IMR-90 (cell line): ENCODE measurements around the gene KCNN4. TPM values are rescaled to one million over a fixed set of nuclear protein-coding genes. Genes with fewer than 3 reads are reported as not detected.
A peak's percentile ranks its signal among the peaks of the same experiment; 100 is the strongest.

Source experiments
- ATAC-seq: fragments of 200-7000 bp; cut with Tn5 transposase; 2 replicates; pipeline ENCODE4 v1.9.1; 2020; ENCODE audit warnings: low read depth, mild to moderate bottlenecking, moderate library complexity
- BruUV-seq: library from RNA; stranded (reverse); fragments of 400-500 nt; replicated peaks from 2 replicates; lab custom pipeline; 2021; lab: Mats Ljungman, UMichigan
- CTCF ChIA-PET: fragments of 300-600 bp; formaldehyde crosslinking; extraction: SDS; loops from one replicate; lab custom pipeline; 2021; ENCODE audit warnings: antibody characterized with exemption; lab: Yijun Ruan, JAX
- POLR2A ChIA-PET: fragments of 300-600 bp; sonication (Branson Sonifier 250); formaldehyde crosslinking; loops from one replicate; lab custom pipeline; 2022; ENCODE audit warnings: antibody characterized with exemption; ENCODE audit not compliant: unreplicated experiment; lab: Charles Lee
- DNase-seq: peaks from one replicate; pipeline ENCODE4 v3.0.0; 2013
- H2AFZ ChIP-seq: replicated peaks from 2 replicates; pipeline ENCODE3; 2013; ENCODE audit warnings: low read length, mild to moderate bottlenecking; ENCODE audit not compliant: poor library complexity
- H2AK5ac ChIP-seq: 2 replicates; pipeline ENCODE4 v1.6.1; 2013; ENCODE audit warnings: low read depth, low read length, inconsistent platforms
- H2AK9ac ChIP-seq: replicated peaks from 2 replicates; pipeline ENCODE3; 2013; ENCODE audit warnings: mild to moderate bottlenecking, low read depth, low read length, moderate library complexity; ENCODE audit not compliant: poor library complexity
- H2BK120ac ChIP-seq: 2 replicates; pipeline ENCODE4 v1.6.1; 2013; ENCODE audit warnings: low read depth, low read length, inconsistent platforms
- H2BK15ac ChIP-seq: 3 replicates; pipeline ENCODE4 v1.6.1; 2013; ENCODE audit warnings: low read depth, low read length, inconsistent platforms
- H2BK20ac ChIP-seq: 2 replicates; pipeline ENCODE4 v1.6.1; 2013; ENCODE audit warnings: low read depth, mild to moderate bottlenecking, inconsistent platforms, low read length, moderate library complexity
- H2BK5ac ChIP-seq: 2 replicates; pipeline ENCODE4 v1.6.1; 2013; ENCODE audit warnings: mild to moderate bottlenecking, low read depth, low read length, inconsistent platforms; ENCODE audit not compliant: poor library complexity, severe bottlenecking
- H3K14ac ChIP-seq: replicated peaks from 2 replicates; pipeline ENCODE4 v1.6.1; 2013; ENCODE audit warnings: low read depth, low read length, inconsistent platforms
- H3K18ac ChIP-seq: 2 replicates; pipeline ENCODE4 v1.6.1; 2013; ENCODE audit warnings: low read depth, low read length, control low read depth
- H3K23ac ChIP-seq: 2 replicates; pipeline ENCODE4 v1.6.1; 2013; ENCODE audit warnings: low read depth, low read length, inconsistent platforms
- H3K27ac ChIP-seq: 2 replicates; pipeline ENCODE4 v1.5.1; 2013; ENCODE audit warnings: mild to moderate bottlenecking, control low read depth, low read length; ENCODE audit not compliant: insufficient read depth
- H3K27me3 ChIP-seq: 2 replicates; pipeline ENCODE4 v1.6.1; 2013; ENCODE audit warnings: low read length; ENCODE audit not compliant: control insufficient read depth, insufficient read depth
- H3K36me3 ChIP-seq: 2 replicates; pipeline ENCODE4 v1.6.1; 2013; ENCODE audit warnings: low read length, mixed read lengths; ENCODE audit not compliant: control insufficient read depth, insufficient read depth
- H3K4ac ChIP-seq: 2 replicates; pipeline ENCODE4 v1.6.1; 2013; ENCODE audit warnings: low read depth, low read length, inconsistent platforms
- H3K4me1 ChIP-seq: 2 replicates; pipeline ENCODE4 v1.6.1; 2013; ENCODE audit warnings: low read length, mixed read lengths; ENCODE audit not compliant: control insufficient read depth, insufficient read depth
- H3K4me2 ChIP-seq: 2 replicates; pipeline ENCODE4 v1.6.1; 2013; ENCODE audit warnings: low read depth, mild to moderate bottlenecking, control low read depth, low read length, moderate library complexity
- H3K4me3 ChIP-seq: 2 replicates; pipeline ENCODE4 v1.5.1; 2013; ENCODE audit warnings: low read depth, mild to moderate bottlenecking, control low read depth, low read length, moderate library complexity; ENCODE audit not compliant: insufficient read depth
- H3K56ac ChIP-seq: 2 replicates; pipeline ENCODE4 v1.6.1; 2013; ENCODE audit warnings: low read length, inconsistent platforms; ENCODE audit not compliant: insufficient read depth; ENCODE audit errors: extremely low read depth
- H3K79me1 ChIP-seq, 2 experiments: 2 replicates each; pipeline ENCODE4 v1.6.1; 2013; ENCODE audit warnings: low read length in 2 of 2, inconsistent platforms in 1 of 2, low read depth in 1 of 2
- H3K9ac ChIP-seq: 2 replicates; pipeline ENCODE4 v1.6.1; 2013; ENCODE audit warnings: low read depth, low read length, control low read depth
- H3K9me1 ChIP-seq: 2 replicates; pipeline ENCODE4 v1.6.1; 2013; ENCODE audit warnings: low read length, inconsistent platforms; ENCODE audit not compliant: insufficient read depth
- H3K9me3 ChIP-seq: 2 replicates; pipeline ENCODE4 v1.6.1; 2013; ENCODE audit warnings: low read length; ENCODE audit not compliant: control insufficient read depth, insufficient read depth
- H4K20me1 ChIP-seq: 2 replicates; pipeline ENCODE4 v1.6.1; 2013; ENCODE audit warnings: low read length, inconsistent platforms; ENCODE audit not compliant: insufficient read depth
- H4K5ac ChIP-seq: 2 replicates; pipeline ENCODE4 v1.6.1; 2013; ENCODE audit warnings: mild to moderate bottlenecking, low read depth, low read length, control low read depth
- H4K8ac ChIP-seq, 2 experiments: 2 replicates each; pipeline ENCODE4 v1.6.1; 2013; ENCODE audit warnings: low read depth in 2 of 2, low read length in 2 of 2, control low read depth in 1 of 2, inconsistent platforms in 1 of 2
- H4K91ac ChIP-seq: 2 replicates; pipeline ENCODE4 v1.6.1; 2013; ENCODE audit warnings: low read depth, low read length, inconsistent platforms; ENCODE audit not compliant: insufficient read depth
- BHLHE40 ChIP-seq: fragments of 150-350 bp; IDR thresholded peaks from 2 replicates; pipeline ENCODE4 v1.6.1; 2016; ENCODE audit warnings: mild to moderate bottlenecking, low read depth, low read length
- CEBPB ChIP-seq: IDR thresholded peaks from 2 replicates; pipeline ENCODE4 v1.6.1; 2012; ENCODE audit warnings: low read depth, low read length, improper control_type of control experiment
- CHD1 ChIP-seq: IDR thresholded peaks from 2 replicates; pipeline ENCODE4 v1.6.1; 2012; ENCODE audit warnings: low read depth, low read length, improper control_type of control experiment
- ELK1 ChIP-seq: fragments of 150-350 bp; IDR thresholded peaks from 2 replicates; pipeline ENCODE4 v1.6.1; 2016; ENCODE audit warnings: low read depth, mild to moderate bottlenecking, low read length, moderate library complexity, borderline replicate concordance
- FOS ChIP-seq: fragments of 150-350 bp; IDR thresholded peaks from 2 replicates; pipeline ENCODE4 v1.6.1; 2016; ENCODE audit warnings: low read depth, low read length
- MAFK ChIP-seq: IDR thresholded peaks from 2 replicates; pipeline ENCODE4 v1.6.1; 2012; ENCODE audit warnings: low read depth, low read length, improper control_type of control experiment
- MAZ ChIP-seq: IDR thresholded peaks from 2 replicates; pipeline ENCODE4 v1.6.1; 2012; ENCODE audit warnings: low read depth, mild to moderate bottlenecking, low read length, improper control_type of control experiment, moderate library complexity, borderline replicate concordance
- MXI1 ChIP-seq: IDR thresholded peaks from 2 replicates; pipeline ENCODE4 v1.6.1; 2012; ENCODE audit warnings: low read depth, mild to moderate bottlenecking, low read length, moderate library complexity, borderline replicate concordance
- NFE2L2 ChIP-seq: fragments of 150-350 bp; IDR thresholded peaks from 2 replicates; pipeline ENCODE4 v1.6.1; 2016; ENCODE audit warnings: low read depth, mild to moderate bottlenecking, low read length
- POLR2A ChIP-seq: IDR thresholded peaks from 2 replicates; pipeline ENCODE4 v1.6.1; 2012; ENCODE audit warnings: mild to moderate bottlenecking, low read depth, low read length
- RAD21 ChIP-seq: IDR thresholded peaks from 2 replicates; pipeline ENCODE4 v1.6.1; 2012; ENCODE audit warnings: low read length, improper control_type of control experiment
- RCOR1 ChIP-seq: IDR thresholded peaks from 2 replicates; pipeline ENCODE4 v1.6.1; 2012; ENCODE audit warnings: mild to moderate bottlenecking, low read length, improper control_type of control experiment; ENCODE audit not compliant: insufficient replicate concordance
- RFX5 ChIP-seq: IDR thresholded peaks from 2 replicates; pipeline ENCODE4 v1.8.0; 2012; ENCODE audit warnings: low read depth, mild to moderate bottlenecking, low read length, moderate library complexity
- SMC3 ChIP-seq: fragments of 150-350 bp; IDR thresholded peaks from 2 replicates; pipeline ENCODE4 v1.6.1; 2016; ENCODE audit warnings: low read depth, mild to moderate bottlenecking, antibody characterized with exemption, low read length, moderate library complexity
- WGBS, 2 experiments: methylation state at CpG; one replicate each; pipeline versions ENCODE4 v1.1.5 to v1.1.7; 2013; ENCODE audit warnings: missing lambda C conversion rate in 2 of 2; ENCODE audit not compliant: insufficient read length in 1 of 2; ENCODE audit errors: extremely low coverage in 2 of 2; 5-methylcytosine and 5-hydroxymethylcytosine counted together
- dilution Hi-C: fragments of 300-500 bp; cut with HindIII; formaldehyde crosslinking; loops from one replicate; pipeline ENCODE4 v1.14.3; 2018; ENCODE audit warnings: low sequenced_read_pairs; ENCODE audit not compliant: unreplicated experiment
- in situ Hi-C: fragments of 300-500 bp; cut with MboI; formaldehyde crosslinking; loops from 3 replicates; pipeline ENCODE4 v1.14.3; 2019; ENCODE audit warnings: low sequenced_read_pairs, inconsistent platforms, mixed read lengths
- intact Hi-C: fragments of 100-400 bp; cut with micrococcal nuclease; formaldehyde crosslinking; loops from 2 replicates; pipeline ENCODE4 v1.10.0; 2022
- polyA plus RNA-seq, 3 experiments: library from polyadenylated mRNA; depleted of rRNA; stranded (reverse); fragments of >200 nt; gene quantifications; 2 replicates each; pipeline ENCODE4 v1.2.3, GENCODE V29; 2012; ENCODE audit warnings: low replicate concordance in 1 of 3
- total RNA-seq: library from RNA; depleted of rRNA; stranded (reverse); fragments of >200 nt; gene quantifications from 2 replicates; pipeline ENCODE4 v1.2.3, GENCODE V29; 2012
- TF ChIP-seq, protein P1 (sequence below): fragments of 150-350 bp; IDR thresholded peaks from 2 replicates; pipeline ENCODE4 v1.6.1; 2017; ENCODE audit warnings: mild to moderate bottlenecking, antibody characterized with exemption, low read length, low read depth

The KCNN4 gene
- total and polyA plus RNA-seq, 2 of the 4 experiments (the other 2 are of a cell fraction) = 0.54 to 0.99 TPM

- Histone ChIP-seq H3K4me2 (peak overlapping the region; percentile 54), H3K18ac (no peak overlapping the region), H3K9me1 (no peaks in the 10 kb centered on the region), H2AK5ac (no peak overlapping the region), H4K5ac (no peak overlapping the region), H3K4ac (no peak overlapping the region), H3K27me3 (peaks cover 44% of the 10 kb centered on the region), H2BK20ac (no peak overlapping the region), H4K8ac (no peak overlapping the region), H3K9me3 (peaks cover 9% of the 10 kb centered on the region), H3K27ac (no peak overlapping the region), H2BK5ac (no peak overlapping the region), H4K91ac (no peak overlapping the region), H3K23ac (no peak overlapping the region), H3K9ac (no peak overlapping the region), H3K14ac (no peak overlapping the region), H3K4me3 (peak overlapping the region; percentile 25), H2BK15ac (no peak overlapping the region), H2AFZ (peak overlapping the region; percentile 94), H2AK9ac (peak overlapping the region; percentile 82), H3K36me3 (no peaks in the 10 kb centered on the region), H4K20me1 (no peaks in the 10 kb centered on the region), H2BK120ac (no peak overlapping the region), H3K4me1 (peaks cover 3% of the 10 kb centered on the region; the same call in 1 of the 2 replicates), H3K56ac (no peak overlapping the region), H3K79me1 (no peaks in the 10 kb centered on the region)
- 17% methylated on average over 55 of the region's 70 CpGs; no CpG with 5 or more reads in 1 of the 2 experiments for WGBS, 2 experiments
- intact Hi-C loops (no loop called here), dilution Hi-C loops (no loop called here), in situ Hi-C loops (no loop called here)
- BruUV-seq = no TSS peak
- CTCF ChIA-PET = interaction anchor here (1.9 kb wide), 1 partner anchor 11 kb away, joined by 5 read pairs; no protein-coding TSS in a partner anchor
- POLR2A ChIA-PET = no interaction called here
- ATAC-seq (peak; percentile 73), DNase-seq (no peak)
- no peak for TF ChIP-seq FOS
- no peak for TF ChIP-seq MXI1
- no peak for TF ChIP-seq ELK1
- TF ChIP-seq SMC3 = no peak
- no peak for TF ChIP-seq CHD1
- TF ChIP-seq RFX5 = no peak
- TF ChIP-seq MAZ = no peak
- no peak for TF ChIP-seq MAFK
- no peak for TF ChIP-seq RAD21
- TF ChIP-seq POLR2A = no peak
- no peak for TF ChIP-seq BHLHE40
- TF ChIP-seq NFE2L2 = no peak
- TF ChIP-seq RCOR1 = no peak
- TF ChIP-seq, protein P1, sequence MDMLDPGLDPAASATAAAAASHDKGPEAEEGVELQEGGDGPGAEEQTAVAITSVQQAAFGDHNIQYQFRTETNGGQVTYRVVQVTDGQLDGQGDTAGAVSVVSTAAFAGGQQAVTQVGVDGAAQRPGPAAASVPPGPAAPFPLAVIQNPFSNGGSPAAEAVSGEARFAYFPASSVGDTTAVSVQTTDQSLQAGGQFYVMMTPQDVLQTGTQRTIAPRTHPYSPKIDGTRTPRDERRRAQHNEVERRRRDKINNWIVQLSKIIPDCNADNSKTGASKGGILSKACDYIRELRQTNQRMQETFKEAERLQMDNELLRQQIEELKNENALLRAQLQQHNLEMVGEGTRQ = no peak
- no peak for TF ChIP-seq CEBPB
Observed at GRCh38 chr19:43798546-43799409, 18.0 kb upstream of the KCNN4 start.
